Measurements from ENCODE around the gene OBSCN. TPM values are rescaled to one million over a fixed set of nuclear protein-coding genes. Genes with fewer than 3 reads are reported as not detected.

OBSCN gene
- total and polyA plus RNA-seq, 2 of the 4 experiments (the other 2 are of a cell fraction): 4.1 to 9.5 TPM

GRCh38 chr1:228341814-228342626 lies 134.2 kb downstream of the OBSCN start:
- POLR2A ChIA-PET (ENCODE audit: unreplicated experiment): no interaction called here

More at GRCh38 chr1:228341814-228342626, 134.2 kb downstream of the OBSCN start:
- Histone ChIP-seq H3K9me1 (ENCODE audit: insufficient read depth, low read length) (0 out of 2 replicates have a peak, but pooled peaks cover 5% of the 10 kb centered on the region), H3K4me3 (ENCODE audit: insufficient read depth, low read depth, low read length) (no peak overlapping the region), H3K9me3 (ENCODE audit: control insufficient read depth, insufficient read depth, low read length) (peaks cover 6% of the 10 kb centered on the region; the same call in 1 of the 2 replicates), H3K18ac (ENCODE audit: low read depth, low read length) (no peak overlapping the region), H3K4ac (ENCODE audit: low read depth, low read length) (no peak overlapping the region), H2AFZ (replicated peaks; ENCODE audit: low read length, poor library complexity) (no peak overlapping the region), H3K4me2 (ENCODE audit: low read depth, low read length) (no peak overlapping the region), H3K27ac (ENCODE audit: insufficient read depth, low read length) (no peak overlapping the region), H3K56ac (ENCODE audit: extremely low read depth, insufficient read depth, low read length) (no peak overlapping the region), H2BK120ac (ENCODE audit: low read depth, low read length) (no peak overlapping the region), H3K27me3 (ENCODE audit: control insufficient read depth, insufficient read depth, low read length) (peaks cover 2% of the 10 kb centered on the region), H4K8ac (ENCODE audit: low read depth in 2 of 2, low read length in 2 of 2) (no peak overlapping the region), H3K36me3 (ENCODE audit: control insufficient read depth, insufficient read depth, low read length) (peaks cover 38% of the 10 kb centered on the region), H4K91ac (ENCODE audit: insufficient read depth, low read depth, low read length) (no peak overlapping the region), H2AK5ac (ENCODE audit: low read depth, low read length) (no peak overlapping the region), H3K4me1 (ENCODE audit: control insufficient read depth, insufficient read depth, low read length) (no peaks in the 10 kb centered on the region), H3K79me1 (ENCODE audit: low read depth in 1 of 2, low read length in 2 of 2) (no peaks in the 10 kb centered on the region), H2BK5ac (ENCODE audit: low read depth, low read length, poor library complexity, severe bottlenecking) (no peak overlapping the region), H4K5ac (ENCODE audit: low read depth, low read length) (no peak overlapping the region), H3K23ac (ENCODE audit: low read depth, low read length) (no peak overlapping the region), H3K14ac (replicated peaks; ENCODE audit: low read depth, low read length) (no peak overlapping the region), H2AK9ac (replicated peaks; ENCODE audit: low read depth, low read length, poor library complexity) (no peak overlapping the region), H4K20me1 (ENCODE audit: insufficient read depth, low read length) (no peaks in the 10 kb centered on the region; the same call in none of the 2 replicates), H3K9ac (ENCODE audit: low read depth, low read length) (no peak overlapping the region), H2BK15ac (ENCODE audit: low read depth, low read length) (no peak overlapping the region), H2BK20ac (ENCODE audit: low read depth, low read length) (no peak overlapping the region)
- BruUV-seq (replicated peaks): no TSS peak
- DNase-seq (no peak), ATAC-seq (ENCODE audit: low read depth) (no peak)
- dilution Hi-C loops (cut with HindIII; ENCODE audit: low sequenced_read_pairs, unreplicated experiment) (no loop called here), in situ Hi-C loops (cut with MboI; ENCODE audit: low sequenced_read_pairs) (no loop called here), intact Hi-C loops (cut with micrococcal nuclease) (no loop called here)
- TF ChIP-seq MXI1 (IDR thresholded peaks at IDR 0.05; ENCODE audit: borderline replicate concordance, low read depth, low read length) (no peak), MAZ (IDR thresholded peaks at IDR 0.05; ENCODE audit: borderline replicate concordance, low read depth, low read length) (no peak)
- CTCF ChIA-PET: no interaction called here
- WGBS, 2 experiments (ENCODE audit: extremely low coverage in 2 of 2, insufficient read length in 1 of 2): 94% methylated on average over 8 of the region's 20 CpGs; no CpG with 5 or more reads in 1 of the 2 experiments
